ENCODE data around the gene TRIM25.

DNA sequence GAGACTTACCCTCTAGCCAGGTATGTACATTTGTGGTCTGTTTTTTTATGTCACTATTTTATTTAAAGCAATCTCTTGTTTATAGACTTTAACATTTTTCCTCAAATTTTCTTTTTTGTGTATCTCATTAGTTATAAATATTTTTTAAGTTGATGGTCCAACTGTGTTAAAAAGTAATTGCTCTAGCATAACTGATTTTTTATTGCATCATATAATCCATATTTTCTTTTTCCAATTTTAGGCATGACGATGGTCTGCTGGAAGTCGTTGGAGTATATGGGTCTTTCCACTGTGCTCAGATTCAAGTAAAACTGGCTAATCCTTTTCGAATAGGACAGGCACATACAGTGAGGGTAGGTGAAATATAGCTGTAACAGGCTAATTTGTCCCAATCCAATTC lies 52.0 kb downstream of the TRIM25 start:
- TF ChIP-seq EZH2 (IDR thresholded peaks at IDR 0.05; ENCODE audit: low read depth) = no peak
- TF ChIP-seq, protein P1, sequence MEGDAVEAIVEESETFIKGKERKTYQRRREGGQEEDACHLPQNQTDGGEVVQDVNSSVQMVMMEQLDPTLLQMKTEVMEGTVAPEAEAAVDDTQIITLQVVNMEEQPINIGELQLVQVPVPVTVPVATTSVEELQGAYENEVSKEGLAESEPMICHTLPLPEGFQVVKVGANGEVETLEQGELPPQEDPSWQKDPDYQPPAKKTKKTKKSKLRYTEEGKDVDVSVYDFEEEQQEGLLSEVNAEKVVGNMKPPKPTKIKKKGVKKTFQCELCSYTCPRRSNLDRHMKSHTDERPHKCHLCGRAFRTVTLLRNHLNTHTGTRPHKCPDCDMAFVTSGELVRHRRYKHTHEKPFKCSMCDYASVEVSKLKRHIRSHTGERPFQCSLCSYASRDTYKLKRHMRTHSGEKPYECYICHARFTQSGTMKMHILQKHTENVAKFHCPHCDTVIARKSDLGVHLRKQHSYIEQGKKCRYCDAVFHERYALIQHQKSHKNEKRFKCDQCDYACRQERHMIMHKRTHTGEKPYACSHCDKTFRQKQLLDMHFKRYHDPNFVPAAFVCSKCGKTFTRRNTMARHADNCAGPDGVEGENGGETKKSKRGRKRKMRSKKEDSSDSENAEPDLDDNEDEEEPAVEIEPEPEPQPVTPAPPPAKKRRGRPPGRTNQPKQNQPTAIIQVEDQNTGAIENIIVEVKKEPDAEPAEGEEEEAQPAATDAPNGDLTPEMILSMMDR (conservative IDR thresholded peaks at IDR 0.05) = no peak
